HT1080 (cell line): ENCODE results near the gene BRD9. TPM values are rescaled to one million over a fixed set of nuclear protein-coding genes. Genes with fewer than 3 reads are reported as not detected.
A peak's percentile ranks its signal among the peaks of the same experiment; 100 is the strongest.
"Not testable (repeated sequence)": the region's sequence is repeated elsewhere in the genome, so short reads cannot be mapped to it uniquely, and the experiment has no call there.

Experiments used
- DNase-seq: peaks from one replicate; pipeline ENCODE4 v3.0.0-alpha.2; 2015; ENCODE audit warnings: low read depth
- polyA plus RNA-seq, 2 experiments: library from polyadenylated mRNA; depleted of rRNA; stranded (reverse); fragments of >200 nt; gene quantifications; 2 replicates each; pipeline ENCODE4 v1.2.3, GENCODE V29; 2015
- total RNA-seq: library from RNA; depleted of rRNA; stranded (reverse); fragments of >200 nt; shearing (Covaris generic); gene quantifications from 2 replicates; pipeline ENCODE4 v1.2.3, GENCODE V29; 2014; rRNA removed

Gene BRD9
- 49.2 and 52.7 TPM in 2 replicates for total RNA-seq
- 42.2 and 47.2 TPM in 2 replicates for polyA plus RNA-seq (2015; cell fraction: cytosol; rRNA removed)
- 152 and 154 TPM in 2 replicates for polyA plus RNA-seq (2015; cell fraction: nucleus; rRNA removed)

GRCh38 chr5:892394-893136 lies at the start of gene BRD9, which contains the start of gene TRIP13:
BRD9 (minus strand) TSS chr5:892801; CDS start chr5:892657, 144 bp downstream.
TRIP13 (plus strand) TSS chr5:892884; CDS start chr5:892999, 115 bp downstream.
- peak; percentile 81 for DNase-seq

GRCh38 chr5:940741-941140 lies 48.1 kb upstream of the BRD9 start:
- DNase-seq: not testable (repeated sequence)

GRCh38 chr5:939368-939767 lies 46.8 kb upstream of the BRD9 start:
- DNase-seq: no peak

GRCh38 chr5:937151-937924 lies 44.7 kb upstream of the BRD9 start:
- DNase-seq: no peak

GRCh38 chr5:936149-937144 lies 43.8 kb upstream of the BRD9 start:
- no peak for DNase-seq

GRCh38 chr5:935510-936084 lies 43.0 kb upstream of the BRD9 start:
- no peak for DNase-seq

GRCh38 chr5:934381-934967 lies 41.9 kb upstream of the BRD9 start:
- DNase-seq: not testable (repeated sequence)

GRCh38 chr5:933951-934350 lies 41.4 kb upstream of the BRD9 start:
- DNase-seq: not testable (repeated sequence)

GRCh38 chr5:933251-933861 lies 40.8 kb upstream of the BRD9 start:
- DNase-seq: no peak

- peak; percentile 61 for DNase-seq
These were observed 40.1 kb upstream of the BRD9 start for GRCh38 chr5:932628-933250.

- no peak for DNase-seq
These were observed 39.6 kb upstream of the BRD9 start for GRCh38 chr5:932151-932627.

GRCh38 chr5:931570-932145 lies 39.1 kb upstream of the BRD9 start:
- DNase-seq: no peak

GRCh38 chr5:930866-931265 lies 38.3 kb upstream of the BRD9 start:
- DNase-seq: no peak

GRCh38 chr5:929596-929995 lies 37.0 kb upstream of the BRD9 start:
- no peak for DNase-seq

- DNase-seq: not testable (repeated sequence)
These were observed 36.6 kb upstream of the BRD9 start for GRCh38 chr5:929182-929581.

- no peak for DNase-seq
These were observed 34.8 kb upstream of the BRD9 start for GRCh38 chr5:927172-928015.

GRCh38 chr5:926417-927171 lies 34.0 kb upstream of the BRD9 start:
- no peak for DNase-seq
